SK-N-SH (cell line): ENCODE results near the gene STX18. TPM values are rescaled to one million over a fixed set of nuclear protein-coding genes. Genes with fewer than 3 reads are reported as not detected.
A peak's percentile ranks its signal among the peaks of the same experiment; 100 is the strongest.

Experiments
- CTCF ChIA-PET: fragments of 300-600, 350-600 bp; formaldehyde crosslinking; extraction: SDS; loops from one replicate; lab custom pipeline; 2021; lab: Yijun Ruan, JAX
- POLR2A ChIA-PET: fragments of 350-600 bp; sonication (Branson Sonifier 250); formaldehyde crosslinking; extraction: SDS; loops from one replicate; lab custom pipeline; 2020; ENCODE audit warnings: antibody characterized with exemption, inconsistent platforms; lab: Yijun Ruan, JAX
- DNase-seq: peaks from one replicate; pipeline ENCODE4 v3.0.0; 2012
- H2AFZ ChIP-seq: fragments of 200-600 bp; sonication (generic); 2 replicates; pipeline ENCODE4 v1.8.1; 2016; ENCODE audit warnings: antibody characterized with exemption, mild to moderate bottlenecking, low read depth
- H3F3A ChIP-seq: fragments of 200-600 bp; sonication (generic); replicated peaks from 2 replicates; pipeline ENCODE3; 2016; ENCODE audit warnings: antibody characterized with exemption, mild to moderate bottlenecking; ENCODE audit not compliant: insufficient read depth
- H3K27ac ChIP-seq, 2 experiments: fragments of 200-500 bp in 1 of 2; fragments of 200-600 bp in 1 of 2; sonication (Bioruptor generic) in 1 of 2; sonication (generic), shearing (Covaris generic) in 1 of 2; 2 replicates each; pipeline versions ENCODE4 v1.5.1 to v1.6.1; 2014 to 2016; ENCODE audit warnings: low read depth in 2 of 2, inconsistent platforms in 1 of 2, low read length in 1 of 2, mild to moderate bottlenecking in 1 of 2, mixed read lengths in 1 of 2
- H3K27me3 ChIP-seq: fragments of 200-600 bp; sonication (generic), shearing (Covaris generic); 2 replicates; pipeline ENCODE4 v1.6.1; 2016; ENCODE audit warnings: mixed run types; ENCODE audit not compliant: insufficient read depth
- H3K36me3 ChIP-seq, 2 experiments: fragments of 200-500 bp in 1 of 2; fragments of 200-600 bp in 1 of 2; sonication (Bioruptor generic) in 1 of 2; sonication (generic) in 1 of 2; replicated peaks in 1 of 2; 2 replicates each; pipeline versions ENCODE3 to v1.5.1; 2014 to 2016; ENCODE audit warnings: low read length in 1 of 2, mild to moderate bottlenecking in 1 of 2; ENCODE audit not compliant: insufficient read depth in 2 of 2, control insufficient read depth in 1 of 2
- H3K4me1 ChIP-seq, 2 experiments: fragments of 200-500 bp in 1 of 2; fragments of 200-600 bp in 1 of 2; sonication (Bioruptor generic) in 1 of 2; sonication (generic), shearing (Covaris generic) in 1 of 2; 2 replicates each; pipeline versions ENCODE4 v1.5.1 to v1.6.1; 2014 to 2016; ENCODE audit warnings: low read depth in 1 of 2, low read length in 1 of 2, mixed run types in 1 of 2; ENCODE audit not compliant: insufficient read depth in 2 of 2, control insufficient read depth in 1 of 2
- H3K4me2 ChIP-seq: fragments of 200-600 bp; sonication (generic), shearing (Covaris generic); 2 replicates; pipeline ENCODE4 v1.6.1; 2017; ENCODE audit warnings: mixed run types
- H3K4me3 ChIP-seq, 2 experiments: fragments of 200-500 bp in 1 of 2; fragments of 200-600 bp in 1 of 2; sonication (Bioruptor generic) in 1 of 2; sonication (generic), shearing (Covaris generic) in 1 of 2; 2 replicates each; pipeline versions ENCODE4 v1.5.1 to v1.8.1; 2014 to 2016; ENCODE audit warnings: low read depth in 2 of 2, inconsistent platforms in 1 of 2, low read length in 1 of 2, mild to moderate bottlenecking in 1 of 2, mixed read lengths in 1 of 2, moderate library complexity in 1 of 2
- H3K79me2 ChIP-seq: fragments of 200-600 bp; sonication (generic); 2 replicates; pipeline ENCODE4 v1.8.1; 2017; ENCODE audit warnings: mild to moderate bottlenecking; ENCODE audit not compliant: insufficient read depth
- H3K9ac ChIP-seq: fragments of 200-600 bp; sonication (generic); 2 replicates; pipeline ENCODE4 v1.6.1; 2017; ENCODE audit warnings: mixed run types
- H3K9me2 ChIP-seq: fragments of 200-600 bp; sonication (generic); 2 replicates; pipeline ENCODE4 v1.6.1; 2017; ENCODE audit warnings: mixed run types
- H3K9me3 ChIP-seq: fragments of 200-600 bp; sonication (generic); 2 replicates; pipeline ENCODE4 v1.6.1; 2017; ENCODE audit warnings: mixed run types, mild to moderate bottlenecking, moderate library complexity
- H4K20me1 ChIP-seq: fragments of 200-600 bp; sonication (generic); 2 replicates; pipeline ENCODE4 v1.6.1; 2017; ENCODE audit warnings: mild to moderate bottlenecking, mixed run types; ENCODE audit not compliant: insufficient read depth
- FOSL2 ChIP-seq: IDR thresholded peaks from 2 replicates; pipeline ENCODE4 v1.4.0; 2012; ENCODE audit warnings: low read depth, mild to moderate bottlenecking, moderate library complexity, borderline replicate concordance
- MEF2A ChIP-seq: IDR thresholded peaks from 2 replicates; pipeline ENCODE4 v1.4.0; 2012; ENCODE audit warnings: low read depth, borderline replicate concordance
- MXI1 ChIP-seq: IDR thresholded peaks from 2 replicates; pipeline ENCODE4 v1.6.1; 2012; ENCODE audit warnings: mild to moderate bottlenecking, low read depth, low read length, improper control_type of control experiment
- POLR2AphosphoS5 ChIP-seq: IDR thresholded peaks from 2 replicates; pipeline ENCODE4 v1.6.1; 2012; ENCODE audit warnings: low read depth, low read length
- WGBS: methylation state at CpG from one replicate; pipeline ENCODE4 v1.1.6; 2017; ENCODE audit warnings: low lambda C conversion rate; 5-methylcytosine and 5-hydroxymethylcytosine counted together
- polyA plus RNA-seq, 3 experiments: library from polyadenylated mRNA; depleted of rRNA; stranded (reverse); fragments of >200 nt; gene quantifications; 2 replicates each; pipeline ENCODE4 v1.2.3, GENCODE V29; 2012
- TF ChIP-seq, protein P1 (sequence below): IDR thresholded peaks from 2 replicates; pipeline ENCODE4; 2012
- TF ChIP-seq, protein P2 (sequence below): IDR thresholded peaks from 2 replicates; pipeline ENCODE4 v1.4.0; 2012; ENCODE audit warnings: low read depth, borderline replicate concordance

The STX18 gene
- polyA plus RNA-seq, 1 of the 3 experiments (the other 2 are of a cell fraction): 17.3 TPM

DNA sequence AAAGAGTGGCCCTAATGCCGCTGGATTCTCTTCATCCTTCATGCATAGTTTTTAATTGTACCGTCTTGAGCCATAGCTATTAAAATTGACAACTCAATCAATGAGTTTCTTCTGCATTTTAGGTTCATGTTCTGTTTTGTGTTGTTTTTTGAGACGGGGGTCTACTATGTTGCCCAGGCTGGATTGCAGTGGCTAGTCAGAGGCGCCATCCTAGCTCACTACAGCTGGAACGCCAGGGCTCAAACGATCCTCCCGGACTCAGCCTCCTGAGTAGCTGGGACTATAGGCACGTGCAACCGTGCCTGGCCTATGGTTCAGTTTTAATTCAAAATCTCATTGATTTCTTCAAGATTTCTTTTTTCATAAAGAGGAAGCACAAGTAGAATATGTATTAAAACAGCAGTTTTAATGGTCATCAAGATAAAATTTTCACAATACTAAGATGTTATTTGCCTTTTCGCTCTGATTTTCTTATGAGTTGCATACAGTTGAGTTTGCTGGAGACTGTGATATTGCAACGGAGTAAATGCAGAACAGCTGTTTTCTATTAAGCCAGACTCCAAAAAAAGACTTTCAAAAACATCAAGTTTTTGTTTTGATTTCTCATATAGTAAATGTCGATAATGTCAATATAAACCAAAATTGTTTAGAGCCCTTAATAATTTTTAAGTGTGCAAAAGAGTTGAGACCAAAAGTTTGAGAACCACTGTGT is 1.1 kb upstream of the STX18 start:
- Histone ChIP-seq H2AFZ (peak overlapping the region; percentile 97), H3K9me3 (no peaks in the 10 kb centered on the region), H3K4me1 (peaks cover 3 to 12% of the 10 kb centered on the region in 2 experiments; a peak in 3 of 4 replicates), H3K36me3 (no peaks in the 10 kb centered on the region), H3K27me3 (no peaks in the 10 kb centered on the region), H3F3A (no peaks in the 10 kb centered on the region), H3K27ac (no peak overlapping the region; a peak in 1 of 4 replicates), H3K9me2 (no peaks in the 10 kb centered on the region), H3K4me2 (peak overlapping the region; percentile 81), H3K4me3 (peak overlapping the region; percentile 78 to 93), H3K9ac (peak overlapping the region; percentile 92), H3K79me2 (peaks cover 44% of the 10 kb centered on the region), H4K20me1 (no peaks in the 10 kb centered on the region)
- CTCF ChIA-PET: interaction anchor here (0.7 to 2.6 kb wide), 4 partner anchors 22 to 902 kb away, joined by 3 to 13 read pairs (median 4); no protein-coding TSS in a partner anchor
- peak; percentile 17 for DNase-seq
- POLR2A ChIA-PET: interaction anchor here (1.3 to 1.8 kb wide), 2 partner anchors 12 to 62 kb away, joined by 3 to 6 read pairs; no protein-coding TSS in a partner anchor
- WGBS: 29% methylated on average over 12 of the region's 12 CpGs
- TF ChIP-seq MXI1: peak; percentile 20; the same call in 1 of the 2 replicates
- TF ChIP-seq, protein P1, sequence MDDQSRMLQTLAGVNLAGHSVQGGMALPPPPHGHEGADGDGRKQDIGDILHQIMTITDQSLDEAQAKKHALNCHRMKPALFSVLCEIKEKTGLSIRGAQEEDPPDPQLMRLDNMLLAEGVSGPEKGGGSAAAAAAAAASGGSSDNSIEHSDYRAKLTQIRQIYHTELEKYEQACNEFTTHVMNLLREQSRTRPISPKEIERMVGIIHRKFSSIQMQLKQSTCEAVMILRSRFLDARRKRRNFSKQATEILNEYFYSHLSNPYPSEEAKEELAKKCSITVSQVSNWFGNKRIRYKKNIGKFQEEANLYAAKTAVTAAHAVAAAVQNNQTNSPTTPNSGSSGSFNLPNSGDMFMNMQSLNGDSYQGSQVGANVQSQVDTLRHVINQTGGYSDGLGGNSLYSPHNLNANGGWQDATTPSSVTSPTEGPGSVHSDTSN: no peak

DNA sequence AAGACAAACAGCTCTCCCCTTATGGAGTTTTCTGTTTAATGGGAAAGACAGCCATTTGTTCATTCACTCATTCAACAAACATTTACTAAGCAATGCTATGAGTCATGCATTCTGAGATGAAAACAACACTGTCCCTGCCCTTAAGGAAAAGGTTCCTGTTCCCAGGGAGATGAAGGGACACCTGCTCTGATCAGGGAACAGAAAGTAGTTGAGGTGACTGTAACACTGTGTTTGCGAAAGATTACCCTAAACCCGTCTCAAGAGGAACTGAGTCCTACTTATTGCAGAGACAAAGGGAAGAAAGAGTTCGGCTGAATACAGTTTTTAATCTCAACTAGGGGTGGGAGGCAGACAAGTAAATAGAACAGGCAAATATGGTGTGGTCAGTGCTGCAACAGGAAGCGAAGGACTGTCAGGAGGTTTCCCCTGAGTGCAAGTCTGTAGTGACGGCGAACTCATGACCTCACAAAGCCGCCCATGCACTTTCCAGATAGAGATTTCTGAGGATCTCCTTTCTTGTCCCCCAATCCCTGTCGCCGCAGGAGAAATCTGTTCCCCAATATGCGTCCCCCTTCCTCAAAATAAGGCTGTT is 712 bp downstream of the STX18 start:
- Histone ChIP-seq H2AFZ (peak overlapping the region; percentile 91), H3K9me2 (no peaks in the 10 kb centered on the region), H3K4me1 (peaks cover 3 to 12% of the 10 kb centered on the region in 2 experiments; a peak in 3 of 4 replicates), H4K20me1 (0 out of 2 replicates have a peak, but pooled peaks cover 5% of the 10 kb centered on the region), H3K4me2 (peak overlapping the region; percentile 81), H3K27me3 (no peaks in the 10 kb centered on the region), H3F3A (no peaks in the 10 kb centered on the region), H3K4me3 (peak overlapping the region; percentile 78 to 93), H3K36me3 (no peaks in the 10 kb centered on the region), H3K9me3 (no peaks in the 10 kb centered on the region), H3K27ac (peak overlapping the region; percentile 47 to 70; a peak in 3 of 4 replicates), H3K9ac (peak overlapping the region; percentile 92), H3K79me2 (peaks cover 62% of the 10 kb centered on the region)
- ChIA-PET CTCF (interaction anchor here (1.0 to 2.6 kb wide), 2 partner anchors 22 to 61 kb away, joined by 3 to 13 read pairs; no protein-coding TSS in a partner anchor), POLR2A (interaction anchor here (1.8 kb wide), 1 partner anchor 14 kb away, joined by 6 read pairs; no protein-coding TSS in a partner anchor)
- WGBS: 7% methylated on average over 10 of the region's 10 CpGs
- TF ChIP-seq MEF2A (no peak), POLR2AphosphoS5 (no peak), FOSL2 (0 out of 2 replicates have a peak, but pooled peaks have one; percentile 31)
- TF ChIP-seq, protein P2, sequence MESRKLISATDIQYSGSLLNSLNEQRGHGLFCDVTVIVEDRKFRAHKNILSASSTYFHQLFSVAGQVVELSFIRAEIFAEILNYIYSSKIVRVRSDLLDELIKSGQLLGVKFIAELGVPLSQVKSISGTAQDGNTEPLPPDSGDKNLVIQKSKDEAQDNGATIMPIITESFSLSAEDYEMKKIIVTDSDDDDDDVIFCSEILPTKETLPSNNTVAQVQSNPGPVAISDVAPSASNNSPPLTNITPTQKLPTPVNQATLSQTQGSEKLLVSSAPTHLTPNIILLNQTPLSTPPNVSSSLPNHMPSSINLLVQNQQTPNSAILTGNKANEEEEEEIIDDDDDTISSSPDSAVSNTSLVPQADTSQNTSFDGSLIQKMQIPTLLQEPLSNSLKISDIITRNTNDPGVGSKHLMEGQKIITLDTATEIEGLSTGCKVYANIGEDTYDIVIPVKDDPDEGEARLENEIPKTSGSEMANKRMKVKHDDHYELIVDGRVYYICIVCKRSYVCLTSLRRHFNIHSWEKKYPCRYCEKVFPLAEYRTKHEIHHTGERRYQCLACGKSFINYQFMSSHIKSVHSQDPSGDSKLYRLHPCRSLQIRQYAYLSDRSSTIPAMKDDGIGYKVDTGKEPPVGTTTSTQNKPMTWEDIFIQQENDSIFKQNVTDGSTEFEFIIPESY: no peak
- DNase-seq: no peak
